ENCODE results near the gene NAALADL1.
"Not testable (repeated sequence)": the region's sequence is repeated elsewhere in the genome, so short reads cannot be mapped to it uniquely, and the experiment has no call there.

NAALADL1 gene

DNA sequence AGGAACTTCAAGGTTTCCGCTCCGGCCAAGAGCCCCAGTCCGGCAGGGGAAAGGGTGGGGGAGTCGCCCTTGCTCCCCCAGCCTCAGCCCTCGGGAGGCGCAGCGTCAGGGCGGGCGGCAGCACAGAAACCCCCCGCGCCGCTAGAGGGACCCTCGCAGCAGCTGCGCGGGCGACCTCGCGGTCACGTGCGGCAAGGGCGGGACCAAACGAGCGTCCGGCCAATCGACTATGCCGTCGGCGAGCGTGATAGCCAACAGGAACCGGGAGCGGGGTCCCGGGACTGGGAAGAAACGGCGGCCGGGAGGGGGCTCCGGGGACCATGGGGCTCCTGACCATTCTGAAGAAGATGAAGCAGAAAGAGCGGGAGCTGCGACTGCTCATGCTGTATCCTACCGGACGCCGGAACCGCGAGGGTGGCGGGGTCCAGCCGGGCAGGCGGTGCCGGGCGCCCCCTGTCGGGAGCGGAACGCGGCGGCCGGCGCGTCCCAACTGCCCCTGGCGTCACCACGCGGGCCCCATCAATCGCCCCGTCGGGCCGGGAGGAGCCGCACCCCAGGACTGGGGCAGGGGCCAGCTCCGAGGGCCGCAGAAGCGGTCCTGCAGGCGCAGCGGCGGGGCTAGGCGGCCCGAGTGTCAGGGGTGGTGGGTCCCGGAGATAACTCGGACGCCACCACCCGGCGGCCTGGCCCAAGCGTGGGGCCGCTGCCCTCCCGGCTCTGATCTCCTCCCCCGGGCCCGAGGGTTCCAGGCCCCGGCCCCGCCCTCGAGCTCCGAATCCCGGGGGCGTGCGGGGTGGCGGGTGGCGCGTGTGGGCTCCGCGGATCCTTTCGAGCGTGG, 44.2 kb downstream of the NAALADL1 start, which contains the start of gene ARL2:
TSS of gene ARL2 (plus strand) at position 273 of the 838 bp plus-strand sequence. CDS start at position 321, 48 bp downstream.
- H3K27ac ChIP-seq (ENCODE audit: low read depth, low read length, severe bottlenecking), result peak within 1 kb of the TSS; percentile 98
- no peaks in the 10 kb centered on the region for H3K9me3 ChIP-seq (ENCODE audit: control insufficient read depth, low read length)
- H3K4me3 ChIP-seq (ENCODE audit: extremely low read depth, insufficient read depth, low read length, poor library complexity, severe bottlenecking), result peak within 1 kb of the TSS; percentile 71
- H3K36me3 ChIP-seq (ENCODE audit: control insufficient read depth, insufficient read depth, low read length), result peaks cover 23% of the 10 kb centered on the region
- H3K4me1 ChIP-seq (ENCODE audit: control insufficient read depth, insufficient read depth, low read length, poor library complexity, severe bottlenecking), result no peaks in the 10 kb centered on the region
- 0 to 1% methylated on average over 80 to 83 of the region's 96 CpGs for WGBS, 2 experiments (ENCODE audit: insufficient coverage in 2 of 2)

DNA sequence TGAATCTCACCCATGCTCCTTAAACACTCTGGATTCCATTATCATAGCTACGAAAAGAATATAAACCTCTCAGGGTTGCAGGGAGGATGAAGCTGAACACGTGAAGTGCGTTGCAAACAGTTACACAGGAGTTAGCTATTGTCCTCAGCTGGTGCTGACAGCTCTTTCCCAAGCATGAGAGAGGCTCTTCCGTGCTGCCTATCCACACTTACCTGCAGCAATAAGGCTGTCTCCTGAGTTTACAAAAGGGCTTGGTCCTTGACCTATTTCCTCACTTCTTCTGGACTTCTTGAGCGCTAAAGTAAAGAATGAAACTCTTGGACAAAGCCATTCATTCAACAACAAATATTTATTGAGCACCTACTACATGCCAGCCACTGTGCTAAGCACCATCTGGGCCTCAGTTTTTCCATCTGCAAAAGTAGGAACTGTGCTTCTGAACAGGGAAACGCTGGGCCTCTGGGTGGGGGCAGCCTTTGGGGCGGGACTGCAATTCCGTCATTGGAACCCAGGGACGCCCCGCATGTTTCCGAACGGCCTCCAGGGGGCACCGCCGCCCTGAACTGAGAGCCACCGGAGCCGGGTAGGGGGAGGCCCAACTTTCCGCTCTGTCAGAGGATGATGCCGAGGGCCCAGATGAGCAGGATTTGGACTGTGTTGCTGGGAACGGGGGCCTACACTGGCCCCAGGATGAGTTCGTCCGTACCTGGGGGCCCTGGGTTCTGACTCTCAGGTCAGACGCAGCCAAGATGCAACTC, 45.0 kb downstream of the NAALADL1 start:
- whole genome bisulfite sequencing, 2 experiments (ENCODE audit: insufficient coverage in 2 of 2), result 19 to 21% methylated on average over 22 of the region's 22 CpGs
- Histone ChIP-seq H3K36me3 (ENCODE audit: control insufficient read depth, insufficient read depth, low read length) (peaks cover 17% of the 10 kb centered on the region), H3K9me3 (ENCODE audit: control insufficient read depth, low read length) (no peaks in the 10 kb centered on the region), H3K27ac (ENCODE audit: low read depth, low read length, severe bottlenecking) (peak overlapping the region; percentile 98), H3K4me3 (ENCODE audit: extremely low read depth, insufficient read depth, low read length, poor library complexity, severe bottlenecking) (peak overlapping the region; percentile 71), H3K4me1 (ENCODE audit: control insufficient read depth, insufficient read depth, low read length, poor library complexity, severe bottlenecking) (no peaks in the 10 kb centered on the region)

DNA sequence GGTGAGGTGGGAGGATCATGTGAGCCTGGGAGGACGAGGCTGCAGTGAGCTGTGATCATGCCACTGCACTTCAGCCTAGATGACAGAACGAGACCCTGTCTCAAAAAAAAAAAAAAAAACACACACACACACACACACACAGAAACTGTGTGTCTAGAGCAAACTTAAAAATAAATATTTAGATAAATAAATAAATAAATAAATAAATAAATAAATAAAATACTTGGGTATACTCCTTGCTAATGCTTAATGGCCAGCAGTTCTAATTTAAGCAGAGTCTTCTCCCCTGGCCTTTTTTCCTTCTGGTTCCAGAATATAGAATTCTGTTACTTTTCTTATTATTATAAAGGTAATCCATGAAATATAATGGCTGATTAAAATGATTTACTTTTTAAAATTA, 49.5 kb downstream of the NAALADL1 start:
- H3K4me1 ChIP-seq (ENCODE audit: control insufficient read depth, insufficient read depth, low read length, poor library complexity, severe bottlenecking), result peaks cover 14% of the 10 kb centered on the region
- H3K36me3 ChIP-seq (ENCODE audit: control insufficient read depth, insufficient read depth, low read length), result no peaks in the 10 kb centered on the region
- no peak overlapping the region for H3K27ac ChIP-seq (ENCODE audit: low read depth, low read length, severe bottlenecking)
- H3K9me3 ChIP-seq (ENCODE audit: control insufficient read depth, low read length), result no peaks in the 10 kb centered on the region
- WGBS, 2 experiments (ENCODE audit: insufficient coverage in 2 of 2), result no CpG with 5 or more reads among the region's 2 CpGs
- no peak overlapping the region for H3K4me3 ChIP-seq (ENCODE audit: extremely low read depth, insufficient read depth, low read length, poor library complexity, severe bottlenecking)

DNA sequence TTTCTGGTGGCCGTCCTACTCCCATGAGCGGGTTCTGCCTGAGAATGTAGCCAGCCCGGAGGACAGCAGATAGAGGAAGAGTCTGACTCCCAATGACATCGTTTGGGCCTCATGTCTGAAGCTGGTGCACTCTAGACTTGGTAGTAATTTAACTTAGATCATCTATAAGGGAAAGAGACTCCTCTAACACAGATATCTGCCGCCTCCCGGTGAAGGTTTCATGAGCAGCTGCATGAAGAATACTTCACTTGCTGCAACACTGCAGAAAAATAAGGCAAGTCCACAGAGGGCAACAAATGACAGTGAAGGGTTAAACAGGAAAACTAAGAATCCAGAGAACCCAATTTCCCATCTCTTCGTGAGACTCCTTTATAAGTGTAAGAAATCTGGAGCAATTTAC, 50.3 kb downstream of the NAALADL1 start:
- H3K27ac ChIP-seq (ENCODE audit: low read depth, low read length, severe bottlenecking), result no peak overlapping the region
- WGBS, 2 experiments (ENCODE audit: insufficient coverage in 2 of 2), result 69 to 79% methylated on average over 4 of the region's 7 CpGs

DNA sequence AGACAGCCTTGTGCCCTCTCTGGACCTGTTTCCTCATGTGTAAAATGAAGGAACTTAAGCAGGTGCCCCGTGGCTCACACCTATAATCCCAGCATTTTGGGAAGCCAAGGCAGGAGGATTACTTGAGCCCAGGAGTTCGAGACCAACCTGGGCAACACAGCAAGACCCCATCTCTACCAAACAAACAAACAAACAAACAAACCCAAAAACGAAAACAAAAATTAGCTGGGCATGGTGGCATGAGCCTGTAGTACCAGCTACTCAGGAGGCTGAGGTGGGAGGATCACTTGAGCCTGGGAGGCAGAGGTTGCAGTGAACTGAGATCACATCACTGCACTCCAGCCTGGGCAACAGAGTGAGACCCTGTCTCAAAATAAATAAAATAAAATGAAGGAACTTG, 54.4 kb downstream of the NAALADL1 start:
- not testable (repeated sequence) for H3K4me3 ChIP-seq (ENCODE audit: extremely low read depth, insufficient read depth, low read length, poor library complexity, severe bottlenecking); H3K9me3 ChIP-seq (ENCODE audit: control insufficient read depth, low read length); H3K36me3 ChIP-seq (ENCODE audit: control insufficient read depth, insufficient read depth, low read length); H3K27ac ChIP-seq (ENCODE audit: low read depth, low read length, severe bottlenecking)
- WGBS, 2 experiments (ENCODE audit: insufficient coverage in 2 of 2), result 33 to 60% methylated on average over 1 to 3 of the region's 3 CpGs
- peaks cover 14% of the 10 kb centered on the region for H3K4me1 ChIP-seq (ENCODE audit: control insufficient read depth, insufficient read depth, low read length, poor library complexity, severe bottlenecking)

More for the DNA sequence above, 50.3 kb downstream of the NAALADL1 start:
- Histone ChIP-seq H3K4me1 (ENCODE audit: control insufficient read depth, insufficient read depth, low read length, poor library complexity, severe bottlenecking) (peaks cover 14% of the 10 kb centered on the region), H3K9me3 (ENCODE audit: control insufficient read depth, low read length) (no peaks in the 10 kb centered on the region), H3K36me3 (ENCODE audit: control insufficient read depth, insufficient read depth, low read length) (no peaks in the 10 kb centered on the region), H3K4me3 (ENCODE audit: extremely low read depth, insufficient read depth, low read length, poor library complexity, severe bottlenecking) (no peak overlapping the region)

DNA sequence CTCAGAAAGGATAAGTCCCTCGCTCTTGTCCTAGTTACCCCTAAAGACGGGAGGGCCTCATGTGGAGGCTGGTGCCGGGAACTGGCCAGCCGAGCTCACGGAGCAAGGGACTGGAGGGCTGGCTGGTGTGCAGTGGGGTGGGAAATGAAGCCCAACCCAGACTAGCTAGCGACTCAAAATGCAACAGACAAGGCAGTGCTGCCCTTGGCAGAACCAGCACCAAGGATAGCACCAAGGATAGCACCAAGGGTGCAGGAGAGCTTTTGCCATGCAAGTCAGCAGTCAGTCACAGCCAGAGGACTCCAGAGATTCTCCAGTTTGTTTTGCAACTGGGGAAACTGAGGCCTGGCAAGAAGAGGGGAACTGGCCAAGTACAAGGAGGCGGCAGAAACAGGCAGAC, 55.1 kb downstream of the NAALADL1 start:
- 55 to 64% methylated on average over 3 to 7 of the region's 7 CpGs for WGBS, 2 experiments (ENCODE audit: insufficient coverage in 2 of 2)
- Histone ChIP-seq H3K4me1 (ENCODE audit: control insufficient read depth, insufficient read depth, low read length, poor library complexity, severe bottlenecking) (peaks cover 14% of the 10 kb centered on the region), H3K27ac (ENCODE audit: low read depth, low read length, severe bottlenecking) (no peak overlapping the region), H3K9me3 (ENCODE audit: control insufficient read depth, low read length) (no peaks in the 10 kb centered on the region), H3K36me3 (ENCODE audit: control insufficient read depth, insufficient read depth, low read length) (no peaks in the 10 kb centered on the region), H3K4me3 (ENCODE audit: extremely low read depth, insufficient read depth, low read length, poor library complexity, severe bottlenecking) (no peak overlapping the region)

DNA sequence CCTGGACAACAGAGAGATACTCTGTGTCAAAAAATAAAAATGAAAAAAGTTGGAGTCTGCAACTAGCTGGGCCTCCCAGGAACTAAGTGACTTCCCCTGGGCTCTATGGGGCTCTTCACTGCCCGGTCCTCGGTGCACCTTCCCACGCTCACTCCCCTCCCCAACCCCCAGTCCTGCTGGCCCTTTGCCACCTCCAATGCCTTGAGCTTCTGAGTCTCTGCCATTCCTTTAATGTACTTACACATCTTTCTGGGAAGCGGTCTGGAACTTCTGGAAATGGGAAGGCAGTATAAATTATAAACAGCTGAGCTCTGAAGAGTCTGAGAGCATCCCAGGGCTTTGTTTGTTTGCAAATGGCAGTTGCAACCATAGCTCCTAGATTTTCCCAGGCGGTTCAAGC, 55.6 kb downstream of the NAALADL1 start:
- H3K4me1 ChIP-seq (ENCODE audit: control insufficient read depth, insufficient read depth, low read length, poor library complexity, severe bottlenecking), result peaks cover 12% of the 10 kb centered on the region
- H3K27ac ChIP-seq (ENCODE audit: low read depth, low read length, severe bottlenecking), result no peak overlapping the region
- no peaks in the 10 kb centered on the region for H3K9me3 ChIP-seq (ENCODE audit: control insufficient read depth, low read length)
- no peaks in the 10 kb centered on the region for H3K36me3 ChIP-seq (ENCODE audit: control insufficient read depth, insufficient read depth, low read length)
- no peak overlapping the region for H3K4me3 ChIP-seq (ENCODE audit: extremely low read depth, insufficient read depth, low read length, poor library complexity, severe bottlenecking)
- WGBS, 2 experiments (ENCODE audit: insufficient coverage in 2 of 2), result 89 to 91% methylated on average over 4 to 5 of the region's 5 CpGs

DNA sequence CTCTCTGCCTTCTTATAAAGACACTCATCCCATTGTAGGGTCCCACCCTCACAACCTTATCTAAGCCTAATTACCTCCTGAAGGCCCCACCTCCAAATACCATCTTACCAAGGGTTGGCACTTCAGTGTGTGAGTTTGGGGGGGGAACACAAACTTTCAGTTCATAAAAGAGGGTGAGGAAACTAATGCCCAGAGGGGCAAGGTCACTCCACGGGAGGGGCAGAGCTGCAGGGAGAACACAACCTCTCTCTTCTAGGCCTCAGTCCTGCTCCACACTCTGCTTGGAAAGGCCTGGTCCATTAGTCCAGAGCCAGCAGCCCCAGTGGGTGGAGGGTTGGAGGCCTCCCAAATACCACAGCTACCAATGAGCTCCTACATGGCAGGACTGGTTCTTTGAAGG, 58.9 kb downstream of the NAALADL1 start:
- Histone ChIP-seq H3K4me1 (ENCODE audit: control insufficient read depth, insufficient read depth, low read length, poor library complexity, severe bottlenecking) (no peaks in the 10 kb centered on the region), H3K36me3 (ENCODE audit: control insufficient read depth, insufficient read depth, low read length) (no peaks in the 10 kb centered on the region), H3K4me3 (ENCODE audit: extremely low read depth, insufficient read depth, low read length, poor library complexity, severe bottlenecking) (no peak overlapping the region), H3K27ac (ENCODE audit: low read depth, low read length, severe bottlenecking) (no peak overlapping the region), H3K9me3 (ENCODE audit: control insufficient read depth, low read length) (no peaks in the 10 kb centered on the region)
- WGBS, 2 experiments (ENCODE audit: insufficient coverage in 2 of 2), result 100% methylated on average over 1 of the region's 1 CpG; no CpG with 5 or more reads in 1 of the 2 experiments

DNA sequence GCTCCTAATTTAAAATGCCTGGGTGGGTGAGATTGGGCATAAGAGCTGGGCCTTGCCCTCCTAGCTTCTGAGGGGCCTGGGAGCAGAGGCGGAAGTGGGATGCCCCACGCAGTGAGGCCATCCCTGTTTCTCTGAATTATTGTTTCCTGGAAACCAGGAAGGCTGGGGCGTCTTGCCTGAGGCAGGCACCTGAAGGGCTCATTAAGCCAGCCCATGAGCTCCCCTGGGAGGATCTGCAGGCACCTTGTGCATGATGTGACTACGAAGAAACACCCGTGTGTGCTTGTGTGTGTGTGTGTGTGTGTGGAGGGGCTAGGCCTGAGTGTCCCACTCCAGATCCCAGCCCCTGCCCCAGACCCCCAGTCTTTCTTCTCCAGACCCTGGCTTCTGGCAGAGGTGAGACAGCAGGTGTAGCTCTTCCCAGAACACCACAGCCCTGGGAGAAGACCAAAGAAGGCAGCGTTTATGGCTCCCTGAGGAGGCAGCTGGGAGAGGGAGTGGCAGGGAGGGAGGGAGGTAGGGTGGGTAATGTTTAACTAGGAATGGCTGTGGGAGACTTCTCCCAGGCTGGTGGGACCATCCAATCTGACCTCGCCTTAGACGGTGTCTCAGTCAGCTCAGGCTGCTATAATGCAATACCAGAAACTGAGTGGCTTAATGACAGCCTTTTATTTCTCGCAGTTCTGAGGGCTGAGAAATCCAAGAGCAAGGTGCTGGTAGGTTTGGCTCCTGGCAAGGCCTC, 59.5 kb downstream of the NAALADL1 start:
- Histone ChIP-seq H3K4me3 (ENCODE audit: extremely low read depth, insufficient read depth, low read length, poor library complexity, severe bottlenecking) (no peak overlapping the region), H3K4me1 (ENCODE audit: control insufficient read depth, insufficient read depth, low read length, poor library complexity, severe bottlenecking) (no peaks in the 10 kb centered on the region), H3K9me3 (ENCODE audit: control insufficient read depth, low read length) (no peaks in the 10 kb centered on the region), H3K36me3 (ENCODE audit: control insufficient read depth, insufficient read depth, low read length) (no peaks in the 10 kb centered on the region), H3K27ac (ENCODE audit: low read depth, low read length, severe bottlenecking) (no peak overlapping the region)
- 85 to 90% methylated on average over 6 to 7 of the region's 9 CpGs for WGBS, 2 experiments (ENCODE audit: insufficient coverage in 2 of 2)

DNA sequence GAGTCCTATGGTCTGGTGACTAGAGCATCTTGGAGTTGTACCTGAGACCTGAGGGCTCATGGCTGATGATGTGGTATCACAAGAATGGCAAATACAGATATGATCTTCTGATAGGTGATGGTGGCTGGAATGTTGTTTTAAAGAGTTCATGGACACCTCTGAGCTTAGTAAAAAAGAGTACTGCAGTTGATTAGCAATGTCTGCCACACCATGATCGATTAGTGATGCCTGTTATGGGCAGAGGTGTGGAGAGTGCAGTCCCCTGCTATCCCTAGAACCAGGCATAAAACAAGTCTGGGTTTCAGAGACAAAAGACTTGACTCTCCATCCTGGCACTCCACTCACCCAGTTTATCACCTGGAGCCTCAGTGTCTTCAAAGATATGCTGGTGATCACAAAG, 60.2 kb downstream of the NAALADL1 start:
- WGBS, 2 experiments (ENCODE audit: insufficient coverage in 2 of 2), result 56 to 91% methylated on average over 1 of the region's 1 CpG
- Histone ChIP-seq H3K36me3 (ENCODE audit: control insufficient read depth, insufficient read depth, low read length) (no peaks in the 10 kb centered on the region), H3K9me3 (ENCODE audit: control insufficient read depth, low read length) (no peaks in the 10 kb centered on the region), H3K27ac (ENCODE audit: low read depth, low read length, severe bottlenecking) (no peak overlapping the region), H3K4me1 (ENCODE audit: control insufficient read depth, insufficient read depth, low read length, poor library complexity, severe bottlenecking) (no peaks in the 10 kb centered on the region), H3K4me3 (ENCODE audit: extremely low read depth, insufficient read depth, low read length, poor library complexity, severe bottlenecking) (no peak overlapping the region)

All from mesodermal cell (in vitro differentiated cells).